Bronchial epithelial cell (primary cell): Measurements from ENCODE around the gene UGT1A3. TPM values are rescaled to one million over a fixed set of nuclear protein-coding genes. Genes with fewer than 3 reads are reported as not detected.
"Not testable (repeated sequence)": the region's sequence is repeated elsewhere in the genome, so short reads cannot be mapped to it uniquely, and the experiment has no call there.

ENCODE experiments used
- DNase-seq: peaks from one replicate; pipeline ENCODE4 v3.0.0-alpha.2; 2010; ENCODE audit warnings: low read depth
- FAIRE-seq: peaks from 2 replicates; lab custom pipeline; 2011; peaks lifted over from hg19 to GRCh38; lab: Jason Lieb, UNC
- H3K27me3 ChIP-seq: 2 replicates; pipeline ENCODE4 v1.5.1; 2011; ENCODE audit warnings: low read length; ENCODE audit not compliant: control insufficient read depth, insufficient read depth
- H3K36me3 ChIP-seq: 2 replicates; pipeline ENCODE4 v1.5.1; 2011; ENCODE audit warnings: low read length; ENCODE audit not compliant: control insufficient read depth, insufficient read depth
- H3K4me3 ChIP-seq: 2 replicates; pipeline ENCODE4 v1.5.1; 2011; ENCODE audit warnings: mild to moderate bottlenecking, low read depth, low read length, control low read depth
- total RNA-seq: library from RNA; depleted of rRNA; stranded (reverse); fragments of >200 nt; gene quantifications from 2 replicates; pipeline ENCODE4 v1.2.1, GENCODE V29; 2014
- TF ChIP-seq, protein P1 (sequence below): IDR thresholded peaks from 2 replicates; pipeline ENCODE4 v1.5.1; 2011; ENCODE audit warnings: mild to moderate bottlenecking, moderate library complexity, low read length, control low read depth, inconsistent platforms; ENCODE audit not compliant: insufficient read depth, severe bottlenecking

Gene UGT1A3
- total RNA-seq, 1 donor from 2014 or later, result not detected

GRCh38 chr2:233708942-233709341, 19.9 kb upstream of the UGT1A3 start:
- Histone ChIP-seq H3K27me3 (no peaks in the 10 kb centered on the region), H3K4me3 (no peak overlapping the region), H3K36me3 (peaks cover 5% of the 10 kb centered on the region)
- TF ChIP-seq, protein P1, sequence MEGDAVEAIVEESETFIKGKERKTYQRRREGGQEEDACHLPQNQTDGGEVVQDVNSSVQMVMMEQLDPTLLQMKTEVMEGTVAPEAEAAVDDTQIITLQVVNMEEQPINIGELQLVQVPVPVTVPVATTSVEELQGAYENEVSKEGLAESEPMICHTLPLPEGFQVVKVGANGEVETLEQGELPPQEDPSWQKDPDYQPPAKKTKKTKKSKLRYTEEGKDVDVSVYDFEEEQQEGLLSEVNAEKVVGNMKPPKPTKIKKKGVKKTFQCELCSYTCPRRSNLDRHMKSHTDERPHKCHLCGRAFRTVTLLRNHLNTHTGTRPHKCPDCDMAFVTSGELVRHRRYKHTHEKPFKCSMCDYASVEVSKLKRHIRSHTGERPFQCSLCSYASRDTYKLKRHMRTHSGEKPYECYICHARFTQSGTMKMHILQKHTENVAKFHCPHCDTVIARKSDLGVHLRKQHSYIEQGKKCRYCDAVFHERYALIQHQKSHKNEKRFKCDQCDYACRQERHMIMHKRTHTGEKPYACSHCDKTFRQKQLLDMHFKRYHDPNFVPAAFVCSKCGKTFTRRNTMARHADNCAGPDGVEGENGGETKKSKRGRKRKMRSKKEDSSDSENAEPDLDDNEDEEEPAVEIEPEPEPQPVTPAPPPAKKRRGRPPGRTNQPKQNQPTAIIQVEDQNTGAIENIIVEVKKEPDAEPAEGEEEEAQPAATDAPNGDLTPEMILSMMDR, result no peak
- DNase-seq (no peak), FAIRE-seq (no peak)

GRCh38 chr2:233711312-233712008, 17.4 kb upstream of the UGT1A3 start:
- TF ChIP-seq, protein P1, result peak; percentile 88
- DNase-seq, result peak; percentile 60
- peak; percentile 88 for FAIRE-seq

GRCh38 chr2:233712611-233713261, 16.1 kb upstream of the UGT1A3 start, which contains the start of gene UGT1A5:
Gene UGT1A5 (plus strand): TSS chr2:233712907. CDS start chr2:233712992, 85 bp downstream.
- no peaks in the 10 kb centered on the region for H3K27me3 ChIP-seq
- no peak within 1 kb of the TSS for H3K4me3 ChIP-seq
- DNase-seq (no peak), FAIRE-seq (no peak)
- TF ChIP-seq, protein P1, result no peak
- peaks cover 8% of the 10 kb centered on the region for H3K36me3 ChIP-seq

More at GRCh38 chr2:233711312-233712008, 17.4 kb upstream of the UGT1A3 start:
- H3K27me3 ChIP-seq, result no peaks in the 10 kb centered on the region
- H3K4me3 ChIP-seq, result no peak overlapping the region
- peaks cover 6% of the 10 kb centered on the region for H3K36me3 ChIP-seq

GRCh38 chr2:233713262-233713615, 15.6 kb upstream of the UGT1A3 start:
- no peaks in the 10 kb centered on the region for H3K27me3 ChIP-seq
- TF ChIP-seq, protein P1, result no peak
- FAIRE-seq, result no peak
- peaks cover 9% of the 10 kb centered on the region for H3K36me3 ChIP-seq
- no peak for DNase-seq
- H3K4me3 ChIP-seq, result no peak overlapping the region

DNA sequence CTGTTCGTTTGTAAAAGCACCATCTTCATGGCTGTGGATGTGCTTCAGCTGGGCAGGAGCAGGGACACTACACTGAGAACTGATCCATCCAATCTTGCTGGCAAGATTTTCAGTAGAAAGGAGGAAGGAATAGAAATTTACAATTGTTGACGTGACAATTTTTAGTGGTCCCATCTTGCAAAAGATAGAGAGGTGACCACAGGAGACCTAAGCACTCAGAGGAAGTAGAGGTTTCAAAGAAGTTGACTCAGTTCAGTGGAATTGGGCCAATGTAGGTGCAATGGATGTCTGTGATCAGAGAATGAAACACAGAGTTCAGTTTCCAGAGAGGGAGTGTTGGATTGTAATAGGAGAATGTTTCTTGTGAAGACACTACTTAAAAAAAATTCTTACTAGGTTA, 14.7 kb upstream of the UGT1A3 start:
- no peak overlapping the region for H3K4me3 ChIP-seq
- FAIRE-seq, result no peak
- H3K27me3 ChIP-seq, result no peaks in the 10 kb centered on the region
- peaks cover 8% of the 10 kb centered on the region for H3K36me3 ChIP-seq
- DNase-seq, result no peak
- TF ChIP-seq, protein P1, result no peak

GRCh38 chr2:233718552-233718951, 10.3 kb upstream of the UGT1A3 start, which contains the start of gene UGT1A4:
Gene UGT1A4 (plus strand): TSS chr2:233718736. CDS start chr2:233718821, 85 bp downstream.
- Histone ChIP-seq H3K27me3 (no peaks in the 10 kb centered on the region), H3K4me3 (no peak within 1 kb of the TSS), H3K36me3 (peaks cover 7% of the 10 kb centered on the region)
- TF ChIP-seq, protein P1, result no peak
- FAIRE-seq, result peak; percentile 94
- no peak for DNase-seq

- DNase-seq, FAIRE-seq, H3K36me3 ChIP-seq, H3K4me3 ChIP-seq, H3K27me3 ChIP-seq: not testable (repeated sequence)
These were observed 8.2 kb downstream of the UGT1A3 start for GRCh38 chr2:233736868-233737653.
